Activated CD8-positive, alpha-beta memory T cell treated with anti-CD3 and anti-CD28 coated beads for 48 hours (primary cell): ENCODE results near the gene AGXT.

Experiments
- DNase-seq, 3 experiments: peaks; one replicate each; pipeline ENCODE4 v3.0.0-alpha.2; 2020; ENCODE audit warnings: low read depth in 2 of 3, low spot score in 2 of 3

AGXT gene

DNA sequence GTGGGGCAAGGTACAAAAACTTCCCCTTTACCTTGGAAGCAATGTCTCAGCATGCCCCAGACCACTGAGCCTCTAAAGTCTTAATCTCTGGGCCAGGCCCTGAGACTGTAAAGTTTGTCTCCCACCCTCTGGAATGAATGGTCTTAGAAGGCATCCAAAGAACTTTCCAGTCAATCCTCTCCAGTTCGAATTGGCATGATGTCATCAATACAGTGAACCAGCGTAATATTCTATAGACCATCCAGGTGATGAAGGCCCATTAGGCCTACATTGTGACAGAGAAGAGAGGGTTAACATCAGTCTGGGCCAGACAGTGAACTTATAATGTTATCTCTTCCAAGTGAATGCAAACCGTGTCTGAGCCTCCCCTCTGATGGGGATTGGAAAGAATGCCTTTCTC lies 16.1 kb downstream of the AGXT start:
- no peak for DNase-seq

DNA sequence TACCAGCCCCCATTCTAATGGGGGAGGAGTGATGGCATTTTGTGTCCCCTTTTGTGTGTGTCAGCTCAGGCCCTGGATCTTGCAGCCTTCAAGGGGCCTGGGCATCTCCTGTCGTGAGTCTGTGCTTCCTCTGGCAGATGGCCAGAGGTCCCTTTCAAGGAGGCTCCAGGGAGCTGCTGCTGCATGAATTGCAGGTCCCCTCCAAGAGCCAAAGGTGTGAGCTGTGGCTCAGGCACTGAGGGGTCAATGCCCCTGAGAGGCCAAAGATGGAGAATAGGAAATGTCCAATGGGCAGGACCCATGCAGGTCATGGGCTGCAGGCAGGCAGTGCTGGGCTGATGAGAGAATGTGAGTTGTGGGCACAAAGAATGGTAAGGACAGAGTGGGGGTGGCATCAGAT lies 16.9 kb downstream of the AGXT start:
- DNase-seq, result no peak

DNA sequence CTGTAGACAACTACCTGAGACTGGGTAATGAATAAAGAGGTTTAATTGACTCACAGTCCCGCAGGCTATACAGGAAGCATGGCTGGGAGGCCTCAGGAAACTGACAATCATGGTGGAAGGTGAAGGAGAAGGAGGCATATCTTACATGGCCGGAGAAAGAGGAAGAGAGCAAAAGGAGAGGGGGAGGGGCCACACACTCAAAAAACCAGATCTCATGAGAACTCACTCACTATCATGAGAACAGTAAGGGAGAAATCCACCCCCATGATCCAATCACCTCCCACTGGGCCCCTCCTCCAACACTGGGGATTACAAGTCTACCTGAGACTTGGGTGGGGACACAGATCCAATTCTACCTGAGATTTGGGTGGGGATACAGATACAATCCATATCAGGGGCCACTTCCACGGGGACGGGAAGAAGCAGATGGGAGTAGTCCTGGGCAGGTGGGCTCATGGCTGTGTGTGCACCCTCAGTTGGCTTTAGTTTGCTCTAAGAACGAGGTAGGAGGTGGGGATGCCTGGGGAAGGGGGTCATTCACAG lies 17.5 kb downstream of the AGXT start:
- no peak for DNase-seq

DNA sequence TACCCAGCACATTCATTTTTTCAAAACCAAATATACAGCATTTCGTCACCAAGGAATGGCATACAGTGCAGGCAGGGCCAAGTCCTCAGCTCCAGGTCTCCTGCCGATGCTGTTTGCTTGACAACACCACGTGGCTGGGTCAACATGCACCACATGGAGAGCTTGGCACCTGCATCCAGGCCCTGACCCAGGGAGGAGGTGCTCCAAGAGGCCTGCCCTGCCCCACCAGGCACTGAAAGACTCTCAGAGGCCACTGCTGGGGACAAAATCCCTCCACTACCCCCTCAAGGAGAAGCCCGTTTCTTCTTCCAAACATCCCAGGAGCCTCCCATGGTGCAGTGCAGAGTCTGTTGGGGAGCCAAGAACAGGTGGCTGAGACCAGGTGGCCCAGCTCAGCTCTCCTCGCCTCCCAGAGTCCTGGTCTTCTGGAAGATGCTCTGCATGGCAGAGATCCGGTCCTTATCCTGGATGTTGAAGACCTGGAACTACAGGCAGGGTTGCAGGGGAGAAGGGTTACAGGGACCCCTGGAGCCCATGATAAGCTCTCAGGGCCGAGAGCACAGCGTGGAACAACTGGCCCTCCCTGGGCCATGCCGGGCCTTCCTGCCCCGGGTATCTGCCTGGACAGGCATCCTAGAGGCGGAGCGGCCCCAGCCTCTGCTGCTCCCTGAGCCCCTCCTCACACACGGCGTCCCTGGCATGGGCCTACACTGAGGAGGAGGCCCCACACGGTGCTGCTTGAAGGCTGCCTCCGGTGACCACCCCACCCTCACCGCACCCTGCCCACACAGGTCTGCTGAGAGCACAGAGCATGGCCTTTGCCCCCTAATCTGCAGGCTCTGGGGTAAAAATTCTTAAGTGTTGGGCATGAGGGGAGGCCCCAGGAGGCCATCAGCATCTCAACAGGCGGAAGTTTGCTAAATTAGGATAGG lies 18.3 kb downstream of the AGXT start:
- DNase-seq, result no peak

DNA sequence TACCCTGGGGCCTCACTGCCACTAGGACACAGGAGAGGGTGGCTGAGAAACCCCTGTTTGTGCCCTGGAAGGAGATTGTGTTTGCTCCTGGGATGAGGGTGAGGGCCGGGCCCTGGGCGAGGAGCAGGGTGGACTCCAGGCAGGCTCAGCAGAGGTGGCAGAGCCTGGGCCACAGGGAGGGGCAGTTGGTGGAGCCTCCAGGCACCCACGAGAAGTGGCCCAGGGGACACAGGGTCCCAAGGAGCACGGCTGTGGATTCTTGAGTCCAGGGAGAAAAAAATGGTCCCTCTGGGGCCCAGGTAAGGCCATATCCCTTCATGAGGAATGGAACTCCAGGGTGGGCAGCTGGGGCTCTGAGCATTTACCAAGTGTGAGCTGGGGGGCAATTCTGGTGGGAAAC lies 19.0 kb downstream of the AGXT start:
- no peak for DNase-seq

DNA sequence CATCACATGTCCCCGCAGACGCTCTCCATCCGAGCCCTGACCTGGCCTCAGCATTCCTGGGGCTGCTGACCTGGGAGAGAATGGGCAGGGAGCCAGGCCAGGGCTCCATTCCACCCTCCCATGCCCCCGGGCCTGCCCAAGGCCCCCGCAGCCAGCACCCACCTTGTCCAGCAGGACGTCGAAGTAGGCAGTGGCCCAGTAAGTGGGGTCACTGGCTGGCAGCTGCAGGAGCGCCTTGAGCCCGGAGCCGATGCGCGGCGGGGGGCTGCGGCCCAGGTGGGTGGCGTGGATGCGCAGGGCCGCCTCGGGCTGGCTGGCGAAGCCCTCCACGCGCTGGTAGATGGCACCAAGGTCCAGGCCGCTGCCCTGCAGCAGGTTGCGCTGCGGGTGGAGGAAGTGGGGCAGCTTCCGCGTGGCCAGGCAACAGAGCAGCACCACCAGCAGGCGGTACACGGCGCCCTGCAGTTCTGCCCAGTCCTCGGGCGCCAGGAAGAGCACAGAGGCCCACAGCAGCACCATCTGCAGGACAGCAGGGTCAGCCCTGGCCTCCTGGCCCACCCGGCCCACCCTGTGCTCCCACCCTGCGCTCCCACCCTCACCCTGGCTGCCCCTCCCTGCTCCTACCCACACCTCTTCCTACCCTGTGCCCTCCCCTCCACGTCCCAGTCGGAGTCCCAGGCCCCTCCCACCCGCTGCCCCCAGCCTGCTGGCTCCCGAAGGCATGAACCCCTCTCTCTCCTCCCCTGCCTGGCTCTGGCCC lies 19.7 kb downstream of the AGXT start:
- DNase-seq, result no peak

DNA sequence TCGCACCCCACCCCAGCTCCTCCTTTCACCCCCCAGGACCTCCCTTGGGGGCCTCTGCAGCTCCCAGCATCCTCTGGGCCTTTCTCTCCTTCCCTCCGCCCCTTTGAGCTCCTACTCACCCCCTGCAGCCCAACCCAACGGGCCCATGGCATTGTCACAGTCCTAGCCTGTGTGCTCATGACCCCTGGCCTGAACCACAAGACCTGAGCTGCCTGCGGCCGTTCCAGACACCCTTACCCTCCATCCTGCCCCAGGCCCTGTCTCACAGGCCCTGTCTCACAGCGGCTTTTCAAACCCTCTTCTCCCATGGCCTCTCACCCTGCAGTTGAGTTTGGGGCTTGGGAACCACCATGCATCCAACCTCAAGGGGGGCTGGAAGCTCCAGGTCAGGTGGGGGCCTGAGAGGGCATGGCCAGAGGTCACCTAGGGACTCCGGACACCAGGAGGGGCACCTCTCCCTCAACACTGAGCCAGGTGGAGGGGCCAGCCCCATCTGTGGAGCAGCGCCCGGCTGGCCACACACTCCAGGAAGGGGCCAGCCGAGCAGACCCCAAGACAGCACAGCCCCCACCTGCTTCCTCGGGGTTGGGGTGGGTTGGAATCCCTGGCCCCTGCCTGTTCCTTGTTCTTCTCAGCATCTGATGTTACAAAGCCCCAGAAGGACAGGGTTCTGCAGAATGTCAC lies 20.4 kb downstream of the AGXT start:
- DNase-seq, result no peak

DNA sequence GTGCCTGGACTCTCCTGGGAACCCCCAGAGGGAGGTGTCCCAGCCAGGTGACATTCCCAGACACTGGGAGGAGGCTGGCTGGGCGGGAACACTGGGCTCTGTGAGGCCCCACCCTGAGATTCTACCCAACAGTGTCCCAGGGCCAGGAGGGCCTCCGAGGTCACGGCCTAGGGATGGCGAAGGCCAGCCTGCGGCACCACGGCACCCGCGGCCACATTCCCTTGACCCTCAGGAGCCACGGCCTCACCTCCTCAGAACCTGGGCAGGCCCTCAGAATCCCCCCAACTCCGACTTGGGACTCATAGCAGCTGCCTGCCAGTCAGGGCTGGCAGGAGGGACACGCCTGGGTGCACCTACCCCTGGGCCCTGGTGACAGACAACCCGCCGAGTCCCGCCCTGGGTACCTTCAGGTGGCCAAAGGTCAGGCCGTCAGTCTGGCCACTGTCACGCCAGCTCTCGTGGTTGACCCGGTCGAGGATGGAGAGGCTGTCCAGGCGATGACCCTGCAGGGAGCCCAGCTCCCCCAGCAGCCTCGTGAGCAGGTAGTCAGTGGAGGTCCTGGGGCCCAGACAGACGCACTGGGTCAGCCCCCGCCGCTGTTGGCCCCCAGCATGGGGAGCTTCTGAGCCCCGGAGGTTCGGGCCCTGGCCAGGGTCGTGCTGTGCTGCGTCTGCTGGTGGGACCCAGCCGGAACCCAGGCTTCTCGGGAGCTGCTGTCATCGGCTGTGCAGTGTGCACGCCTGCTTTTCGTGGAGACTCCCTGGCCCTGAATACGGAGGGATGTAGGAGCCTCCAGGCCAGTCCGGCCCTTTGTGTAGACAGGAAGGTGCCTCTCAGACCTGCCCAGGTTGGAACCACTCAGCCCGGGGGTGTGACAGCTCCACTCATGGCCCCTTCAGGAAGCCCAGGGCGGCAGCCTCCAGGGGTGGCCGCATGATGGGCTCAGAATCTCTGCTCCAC lies 21.3 kb downstream of the AGXT start:
- DNase-seq, result no peak

DNA sequence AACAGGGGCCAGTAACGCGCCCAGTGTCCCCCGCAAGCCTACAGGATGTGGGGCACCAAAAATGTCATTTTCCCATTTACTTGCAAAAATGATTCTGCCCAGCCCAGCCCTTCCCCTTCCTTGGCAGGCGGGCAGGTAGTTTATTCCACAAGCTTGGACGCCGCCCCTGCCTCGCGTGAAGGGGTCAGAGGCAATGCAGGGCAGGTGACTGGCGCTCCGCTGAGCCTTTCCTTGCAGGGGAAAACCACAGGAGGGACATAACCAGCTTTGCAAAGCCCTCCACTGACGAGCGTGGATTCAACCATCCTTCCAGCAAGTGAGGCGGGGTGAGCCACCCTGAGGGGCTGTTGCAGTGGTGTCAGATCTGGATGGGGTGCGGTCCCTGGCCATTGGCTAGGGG lies 22.1 kb downstream of the AGXT start:
- DNase-seq, result no peak

DNA sequence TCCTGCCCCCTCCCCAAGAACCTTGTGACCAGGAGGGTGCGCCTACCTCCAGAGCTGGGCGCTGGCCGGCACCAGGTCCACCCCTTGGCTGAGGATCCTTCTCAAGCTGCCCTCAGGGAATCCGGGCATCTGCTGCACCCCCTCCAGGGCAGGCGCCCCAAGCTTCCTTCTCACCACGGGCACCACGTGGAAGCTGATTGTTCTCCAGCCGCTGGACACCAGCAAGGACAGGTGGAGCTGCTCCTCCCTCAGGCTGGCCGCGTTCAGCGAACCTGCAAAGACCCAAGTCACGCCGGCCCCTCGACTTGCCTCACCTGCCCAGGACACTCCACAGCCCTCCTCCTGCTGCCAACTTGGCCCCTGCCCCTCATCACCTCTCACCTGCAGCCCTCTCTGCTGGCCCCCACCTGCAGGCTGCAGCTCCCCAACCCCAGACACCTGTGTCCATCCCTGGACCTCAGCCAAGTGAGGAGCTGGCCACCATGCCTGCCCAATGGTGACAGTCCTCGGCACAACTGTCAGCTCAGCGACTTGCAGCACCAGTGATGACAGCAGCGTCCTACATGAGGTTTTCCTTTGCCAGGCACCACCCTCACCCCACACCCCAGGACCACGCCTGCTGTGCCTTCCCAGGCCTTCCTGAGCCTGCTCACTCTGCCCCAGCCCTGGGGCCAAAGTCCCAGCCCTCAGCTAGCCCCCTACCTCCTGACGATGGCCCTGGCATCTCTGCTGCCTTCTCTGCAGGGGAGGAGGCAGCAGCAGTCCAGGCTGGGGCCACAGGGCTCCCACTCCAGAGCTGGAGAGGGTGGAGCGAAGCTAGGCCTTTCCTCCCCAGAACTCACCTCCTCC lies 23.1 kb downstream of the AGXT start:
- DNase-seq, result no peak

DNA sequence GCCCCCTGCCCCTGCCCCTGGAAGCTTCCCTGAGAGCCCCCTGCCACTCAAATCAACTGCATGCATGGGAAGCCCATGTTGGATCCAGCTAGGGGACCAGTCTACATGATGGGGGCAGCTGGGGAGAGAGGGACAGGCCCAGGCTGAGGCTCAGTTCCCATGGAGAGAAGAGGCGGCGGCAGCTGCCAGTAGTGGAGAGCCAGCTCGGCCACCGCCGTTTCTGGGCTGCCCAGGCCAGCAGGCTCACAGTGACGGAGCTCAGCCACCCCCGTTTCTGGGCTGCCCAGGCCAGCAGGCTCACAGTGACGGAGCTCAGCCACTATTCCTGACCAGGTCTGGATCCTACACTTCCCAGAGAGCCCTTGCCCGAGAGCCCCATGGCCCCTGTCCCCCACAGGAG lies 23.7 kb downstream of the AGXT start:
- no peak for DNase-seq

DNA sequence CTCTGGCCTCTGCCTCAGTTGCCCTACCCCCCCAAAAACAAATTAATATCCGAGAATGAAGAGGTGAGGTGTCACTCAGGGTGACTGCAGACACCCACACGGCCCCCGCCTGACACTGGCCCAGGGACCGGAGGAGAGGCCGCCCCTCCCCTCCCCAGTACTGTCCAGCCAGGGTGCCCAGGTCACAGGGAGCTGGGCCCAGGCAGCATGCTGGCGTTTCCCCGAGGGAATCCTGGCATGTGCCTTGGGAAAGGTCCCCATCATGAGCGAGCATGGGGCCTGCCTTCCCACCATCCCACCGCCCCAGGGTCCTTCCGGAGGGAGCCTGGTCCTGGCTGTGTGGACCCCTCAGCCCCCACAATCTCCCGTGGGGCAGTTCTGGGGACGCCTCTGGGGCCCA lies 24.3 kb downstream of the AGXT start:
- DNase-seq, result no peak

DNA sequence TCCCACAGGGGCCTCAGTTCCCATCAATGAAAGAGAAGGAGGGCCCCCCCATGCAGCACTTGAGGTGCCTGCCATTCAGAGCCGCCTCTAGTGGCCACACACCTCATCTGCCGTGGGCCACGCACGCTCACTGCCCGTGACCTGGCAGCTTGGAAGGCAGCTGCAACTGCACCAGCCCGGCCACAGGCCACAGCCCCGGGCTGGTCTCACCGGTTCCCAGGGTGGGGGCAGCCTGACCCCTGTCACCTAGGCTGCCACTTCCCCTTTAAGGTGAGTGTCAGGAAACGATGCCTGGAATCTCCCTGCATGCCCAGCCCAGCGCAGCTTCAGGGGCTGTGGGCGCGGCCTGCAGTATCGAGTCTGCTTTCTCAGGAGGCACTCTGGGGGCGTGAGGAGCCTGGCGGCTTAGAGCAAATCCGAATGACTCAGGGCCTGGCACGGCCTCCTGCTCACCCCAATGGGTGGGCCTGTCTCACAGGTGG lies 24.8 kb downstream of the AGXT start:
- peak in 1 of 3 experiments; percentile 52 for DNase-seq

DNA sequence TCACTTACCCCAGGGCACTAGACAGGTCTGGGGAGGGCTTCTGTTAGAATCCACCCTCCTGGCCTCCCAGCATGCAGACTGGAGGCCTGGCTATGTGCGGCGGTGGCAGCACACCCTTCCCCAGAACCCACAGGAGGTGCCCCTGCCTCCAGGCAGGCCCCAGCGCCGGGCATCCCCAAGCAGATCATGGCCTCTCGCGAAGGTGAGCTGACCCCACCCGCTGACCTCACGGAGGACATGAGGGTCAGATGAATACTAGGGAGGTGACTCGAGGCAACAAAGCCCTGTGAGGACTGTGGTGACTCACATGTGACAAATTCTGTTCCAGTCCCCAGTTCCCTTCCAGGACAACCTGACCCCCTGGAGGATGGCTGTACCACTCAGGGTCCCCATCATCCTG lies 25.4 kb downstream of the AGXT start:
- DNase-seq, result no peak

DNA sequence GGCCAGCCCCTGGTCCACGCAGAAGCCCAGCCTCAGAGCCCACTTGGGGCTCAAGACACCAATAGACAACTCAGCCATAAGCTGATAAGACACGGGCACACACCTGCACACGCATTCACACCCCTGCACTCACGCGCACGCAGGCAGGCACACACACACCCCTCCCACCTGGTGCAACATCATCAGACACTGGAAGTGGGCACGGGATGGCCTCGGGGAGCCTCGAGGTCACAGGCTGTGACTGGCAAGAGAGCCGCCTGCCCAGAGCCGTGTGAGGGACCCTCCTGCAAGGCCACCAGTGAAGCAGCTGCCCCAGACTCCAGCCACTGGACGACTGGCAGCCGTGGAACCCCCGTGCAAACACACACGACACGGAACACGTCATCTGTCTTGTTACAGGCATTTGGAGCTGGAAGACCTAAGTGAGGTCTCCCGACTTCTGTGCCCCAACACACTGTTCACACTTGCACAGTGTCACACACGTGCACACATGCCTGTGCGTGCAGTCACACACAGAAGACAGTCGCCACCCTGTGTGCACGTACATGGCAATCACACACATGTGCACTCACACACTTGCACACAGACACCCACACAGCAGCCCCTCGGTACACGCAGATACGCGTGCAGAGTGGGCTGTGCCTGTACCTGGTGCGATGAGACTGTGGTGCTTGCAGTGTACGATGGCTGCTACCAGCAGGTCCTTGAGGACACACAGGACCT lies 26.4 kb downstream of the AGXT start:
- no peak for DNase-seq

DNA sequence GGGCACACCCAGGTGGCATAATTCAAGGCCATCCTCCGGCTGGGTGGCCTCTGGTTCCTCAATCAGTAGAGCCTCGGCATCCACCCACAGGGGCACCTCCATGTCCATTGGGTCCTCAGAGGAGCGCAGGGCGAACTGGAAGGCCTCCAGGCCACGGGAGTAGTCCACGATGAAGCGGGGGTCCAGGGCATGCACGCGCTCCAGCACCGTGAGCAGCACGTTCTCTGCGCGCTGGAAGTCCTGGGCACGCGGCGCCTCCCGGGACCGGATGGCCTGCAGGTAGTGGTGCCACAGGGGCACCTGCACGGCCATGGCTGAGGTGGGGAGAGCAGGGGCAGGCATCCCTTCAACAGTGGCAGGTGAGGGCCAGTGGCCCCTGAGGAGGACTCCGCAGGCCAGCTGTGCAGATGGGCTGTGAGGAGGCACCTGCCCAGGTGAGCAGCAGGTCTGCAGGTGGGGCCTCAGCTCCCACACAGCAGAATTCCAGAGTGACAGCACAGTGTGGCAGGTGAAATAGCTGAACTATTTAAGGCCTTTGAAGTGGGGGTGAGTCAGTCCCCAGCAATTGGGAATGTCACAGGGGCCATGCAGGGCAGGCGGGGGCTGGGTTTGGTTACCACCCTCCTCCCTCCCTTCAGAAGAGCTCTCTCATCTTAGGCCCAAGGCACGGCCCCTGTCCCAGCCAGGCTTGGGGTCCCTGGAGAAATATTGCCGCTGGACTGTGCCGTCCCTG lies 27.2 kb downstream of the AGXT start, which contains the start of gene MAB21L4:
TSS of gene MAB21L4 (minus strand) at position 501 of the 733 bp plus-strand sequence. CDS start at position 342, 159 bp downstream.
- no peak for DNase-seq

DNA sequence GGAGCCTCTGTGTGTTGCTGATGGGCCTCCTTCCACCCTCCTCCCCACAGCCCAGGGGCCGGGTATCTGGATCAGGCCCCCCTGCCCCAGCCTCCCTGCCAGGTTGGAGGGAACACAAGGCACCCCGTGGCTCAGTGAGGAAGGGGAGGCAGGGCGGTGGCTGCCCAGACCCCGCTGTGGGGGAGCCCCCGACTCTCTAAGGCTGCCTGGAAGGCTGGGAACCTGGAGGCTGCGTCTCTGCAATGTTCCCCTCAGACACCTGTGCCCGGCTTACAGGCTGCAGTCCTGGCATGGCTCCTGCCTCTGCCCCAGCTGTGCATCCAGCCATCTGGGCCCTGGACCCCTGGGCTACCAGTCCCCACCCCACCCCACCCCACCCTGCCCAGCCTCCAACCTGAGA lies 27.8 kb downstream of the AGXT start:
- DNase-seq, result no peak
